Amniotic epithelial cell (primary cell): ENCODE measurements around the gene FCRL1.

ENCODE experiments used
- DNase-seq: peaks from one replicate; pipeline ENCODE4 v3.0.0-alpha.2; 2010; ENCODE audit warnings: low read depth

FCRL1 gene

DNA sequence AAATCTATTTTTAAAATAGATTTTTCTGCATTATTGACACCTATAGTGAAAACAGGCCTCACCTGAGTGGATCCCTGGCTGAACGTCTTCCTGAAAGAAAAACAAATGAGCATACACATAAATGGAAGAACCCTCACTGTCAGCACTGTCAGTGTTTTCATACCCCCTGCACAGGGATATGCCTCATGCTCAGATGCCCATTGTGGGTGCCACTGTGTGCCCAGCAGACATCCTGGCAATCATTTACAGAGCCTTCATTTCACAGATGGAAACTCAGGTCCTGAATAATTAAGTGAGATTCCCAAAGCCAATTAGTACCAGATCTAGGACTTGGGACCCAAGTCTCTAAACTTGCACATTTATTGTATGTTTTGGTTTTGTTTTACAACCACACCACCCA, 19.9 kb downstream of the FCRL1 start:
- DNase-seq, result no peak

DNA sequence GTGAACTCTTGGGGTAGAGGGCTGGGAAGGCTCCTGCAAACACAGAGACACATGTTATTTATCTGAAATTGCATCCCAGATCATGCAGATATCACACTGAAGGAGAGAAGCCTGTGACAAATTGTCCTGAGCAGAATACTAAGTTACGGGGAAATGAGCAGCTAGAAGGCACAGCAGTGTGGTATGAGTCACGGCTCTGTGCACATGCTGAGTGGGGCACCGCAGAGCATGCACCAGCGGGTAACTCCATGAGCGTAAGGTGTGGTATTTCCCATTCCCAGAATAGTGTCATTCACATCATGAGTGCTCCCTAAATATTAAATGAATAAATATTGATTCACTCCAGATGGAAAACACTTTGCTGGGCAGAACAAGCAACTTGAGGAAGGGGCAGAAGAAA, 21.7 kb downstream of the FCRL1 start:
- no peak for DNase-seq

DNA sequence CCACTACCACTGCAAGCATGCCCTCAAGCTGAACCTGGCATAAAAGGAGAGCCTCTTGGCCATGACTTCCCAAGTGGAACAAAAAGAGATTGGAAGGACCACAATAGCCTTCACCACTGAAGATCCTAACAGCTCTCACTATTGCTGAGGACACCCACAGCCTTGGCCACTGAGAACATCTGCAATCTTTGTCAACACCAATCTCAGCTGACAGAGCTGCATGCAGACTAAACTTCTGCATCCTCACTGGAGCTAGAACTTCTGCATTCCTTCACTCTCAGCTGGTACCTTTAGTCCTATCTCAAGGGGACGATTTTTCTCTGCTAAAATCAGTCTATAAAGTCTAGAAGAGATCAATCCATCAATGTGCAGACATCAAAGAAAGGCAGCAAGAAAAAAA, 34.7 kb downstream of the FCRL1 start:
- no peak for DNase-seq

DNA sequence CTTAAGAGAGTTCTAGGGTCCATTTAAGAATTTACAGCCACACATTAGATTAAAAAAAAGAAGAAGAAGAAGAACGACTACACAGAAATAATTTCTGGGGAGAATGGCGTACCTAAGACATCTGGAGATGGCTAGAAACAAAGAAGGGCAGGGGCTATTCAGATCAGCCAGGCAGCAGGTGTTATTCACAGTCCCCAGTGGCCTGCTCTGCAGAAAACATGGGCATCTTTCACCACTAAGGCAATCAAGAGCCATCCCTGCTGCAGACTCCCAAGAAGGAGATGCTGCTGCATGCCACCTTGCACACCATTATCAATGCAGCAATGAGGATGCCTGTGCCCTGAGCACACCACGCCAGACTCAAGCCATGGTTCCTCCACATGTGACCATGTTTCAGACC, 35.1 kb downstream of the FCRL1 start:
- no peak for DNase-seq

DNA sequence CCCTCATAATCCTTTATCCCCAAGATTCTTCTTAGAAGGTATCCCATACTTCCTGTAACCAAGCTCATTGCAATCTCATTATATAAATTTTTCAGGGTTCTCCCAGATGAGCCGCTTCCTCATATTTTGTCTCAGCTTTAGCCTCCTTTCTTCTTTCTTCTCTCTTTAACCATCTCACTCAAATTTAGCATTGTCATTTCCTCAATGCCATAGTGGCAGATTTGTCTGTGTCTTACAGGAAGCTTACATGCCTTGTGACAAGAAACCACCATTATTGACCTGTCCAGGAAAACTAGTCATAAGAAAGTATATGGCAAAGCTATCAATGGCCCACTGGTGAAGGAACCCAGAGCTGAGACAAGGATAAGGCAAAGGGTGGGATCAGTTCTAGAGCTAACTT, 37.0 kb downstream of the FCRL1 start:
- no peak for DNase-seq

DNA sequence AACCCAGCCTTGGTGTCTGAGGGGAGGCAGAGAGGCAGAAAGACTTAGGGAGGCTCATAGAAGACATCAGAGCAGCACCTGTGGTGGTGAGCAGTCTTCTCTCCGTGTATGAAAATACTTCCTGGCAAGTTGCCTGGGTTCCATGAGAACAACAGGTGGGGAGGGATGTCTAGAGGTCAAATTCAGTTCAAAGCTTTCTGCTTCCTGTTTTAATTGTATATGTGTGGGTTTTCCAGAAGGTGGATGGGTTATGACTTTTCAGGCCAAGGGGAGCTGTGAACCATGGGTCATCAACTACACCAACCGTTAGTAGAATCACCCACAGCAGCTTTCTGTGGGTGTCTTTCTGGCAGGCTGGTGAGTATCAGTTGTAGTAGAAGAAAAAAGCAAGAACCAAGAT, 38.9 kb downstream of the FCRL1 start:
- no peak for DNase-seq

DNA sequence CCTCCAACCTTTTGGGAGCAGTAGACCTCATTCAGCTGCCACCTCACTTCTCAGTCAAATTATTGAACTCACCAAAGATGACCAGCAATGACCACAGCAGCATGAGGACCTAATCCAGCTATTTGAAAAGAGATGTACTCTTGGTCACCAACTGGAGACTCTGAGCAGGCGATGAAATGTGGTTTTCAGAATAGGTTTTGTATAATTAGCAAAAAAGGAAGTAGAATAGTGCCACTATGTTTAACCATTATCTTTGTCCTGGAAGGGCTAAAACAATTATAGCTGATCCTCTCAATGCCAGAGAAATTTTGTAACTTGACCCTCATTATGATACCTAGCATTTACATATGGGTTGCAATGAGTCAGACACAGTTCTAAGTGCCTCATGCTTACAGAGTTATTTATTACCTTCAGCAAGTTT, 42.9 kb downstream of the FCRL1 start, which contains the start of gene FCRL2:
FCRL2 (minus strand) TSS at position 162 of the 421 bp plus-strand sequence; CDS start at position 103, 59 bp downstream.
- DNase-seq, result no peak

DNA sequence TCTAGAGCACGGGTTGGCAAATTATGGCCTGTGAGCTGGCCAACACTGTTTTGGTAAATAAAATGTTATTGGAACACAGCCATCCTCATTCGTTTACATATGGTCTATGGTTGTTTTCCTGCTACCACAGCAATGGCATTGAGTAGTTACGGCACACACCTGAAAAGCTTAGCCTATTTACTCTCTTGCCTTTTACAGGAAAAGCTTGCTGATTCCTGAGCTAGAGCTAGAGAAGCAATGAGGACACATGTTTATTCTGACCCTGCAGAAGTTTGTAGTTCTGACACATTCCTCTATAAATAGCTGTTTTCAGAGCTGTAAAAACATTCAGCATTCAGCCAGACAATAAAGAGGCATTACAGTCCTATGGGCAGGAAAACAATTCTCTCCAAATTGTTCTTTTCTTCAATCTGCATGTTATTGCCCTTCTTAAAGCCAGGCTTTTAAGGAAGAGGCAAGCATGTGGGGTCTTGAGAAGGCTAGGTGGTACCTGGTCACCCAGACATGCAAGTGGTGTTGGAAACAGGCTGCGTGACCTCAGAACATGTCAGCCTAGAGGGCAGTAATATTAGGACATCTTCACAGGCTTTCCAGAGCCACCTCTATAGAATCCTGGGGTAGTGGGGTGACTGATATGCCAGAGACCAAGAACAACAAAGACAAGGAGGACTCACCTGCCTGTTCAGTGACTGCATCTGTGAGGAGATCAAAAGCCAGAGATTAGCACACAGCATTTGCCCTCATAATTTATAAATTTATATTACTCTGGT, 44.6 kb downstream of the FCRL1 start:
- DNase-seq, result no peak

DNA sequence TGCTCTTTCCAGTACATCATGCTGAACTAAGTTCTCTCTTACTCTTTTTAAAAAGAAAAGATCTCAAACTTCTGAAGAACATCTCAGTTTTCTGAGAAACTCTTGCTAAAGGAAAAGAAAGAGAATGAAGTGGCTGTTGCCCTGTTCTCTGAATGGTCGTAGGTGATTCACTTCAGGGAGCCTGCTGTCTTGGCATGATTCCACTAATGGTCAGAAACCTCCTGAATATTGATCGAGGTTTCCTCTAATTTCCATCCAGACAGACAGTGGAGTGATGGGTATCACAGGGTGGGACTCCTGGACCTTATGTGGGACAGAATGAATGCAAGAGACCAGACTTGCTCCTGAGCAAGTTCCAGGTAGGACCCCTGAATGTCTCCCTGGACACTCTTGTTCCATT, 45.5 kb downstream of the FCRL1 start:
- DNase-seq, result no peak

DNA sequence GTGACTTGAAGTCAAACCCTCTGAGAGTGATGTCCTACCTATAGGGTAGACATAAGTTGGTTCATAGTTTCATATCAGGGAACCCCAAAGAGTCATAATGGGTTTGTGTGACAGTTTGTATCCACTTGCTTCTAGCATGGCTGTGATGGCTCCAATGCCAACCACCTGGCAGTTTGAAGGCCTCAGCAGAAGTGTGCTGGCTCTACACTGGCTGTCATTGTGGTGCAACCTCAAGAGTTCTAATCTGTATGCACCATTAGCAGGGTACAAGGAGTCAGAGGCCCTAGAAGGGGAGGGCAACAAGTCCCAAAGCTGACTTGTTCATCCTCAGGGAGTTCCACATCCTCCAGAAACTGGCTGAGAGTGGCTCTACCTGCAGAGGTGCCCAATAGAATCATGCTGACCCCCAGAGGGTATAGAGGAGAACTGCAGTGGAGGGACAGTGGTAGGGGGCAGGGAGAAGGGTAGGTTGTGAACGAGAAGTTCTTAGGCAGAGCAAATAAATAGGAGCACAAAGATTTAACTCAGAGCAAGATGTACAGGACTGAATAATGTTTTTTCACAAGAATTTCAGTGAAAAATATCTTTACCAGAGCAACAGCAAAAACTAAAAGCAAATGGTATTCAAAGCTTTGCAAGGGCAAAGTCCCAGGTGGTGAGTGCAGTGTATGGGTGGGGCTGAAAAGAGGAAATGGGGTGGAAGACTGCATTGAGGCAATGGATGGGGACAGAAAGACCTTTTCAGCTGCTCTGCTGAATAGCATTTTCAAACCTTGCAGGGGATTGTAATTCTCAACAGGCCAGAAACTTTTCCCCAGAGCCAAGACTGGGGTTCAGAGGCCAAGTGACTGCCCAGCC, 46.2 kb downstream of the FCRL1 start:
- no peak for DNase-seq

DNA sequence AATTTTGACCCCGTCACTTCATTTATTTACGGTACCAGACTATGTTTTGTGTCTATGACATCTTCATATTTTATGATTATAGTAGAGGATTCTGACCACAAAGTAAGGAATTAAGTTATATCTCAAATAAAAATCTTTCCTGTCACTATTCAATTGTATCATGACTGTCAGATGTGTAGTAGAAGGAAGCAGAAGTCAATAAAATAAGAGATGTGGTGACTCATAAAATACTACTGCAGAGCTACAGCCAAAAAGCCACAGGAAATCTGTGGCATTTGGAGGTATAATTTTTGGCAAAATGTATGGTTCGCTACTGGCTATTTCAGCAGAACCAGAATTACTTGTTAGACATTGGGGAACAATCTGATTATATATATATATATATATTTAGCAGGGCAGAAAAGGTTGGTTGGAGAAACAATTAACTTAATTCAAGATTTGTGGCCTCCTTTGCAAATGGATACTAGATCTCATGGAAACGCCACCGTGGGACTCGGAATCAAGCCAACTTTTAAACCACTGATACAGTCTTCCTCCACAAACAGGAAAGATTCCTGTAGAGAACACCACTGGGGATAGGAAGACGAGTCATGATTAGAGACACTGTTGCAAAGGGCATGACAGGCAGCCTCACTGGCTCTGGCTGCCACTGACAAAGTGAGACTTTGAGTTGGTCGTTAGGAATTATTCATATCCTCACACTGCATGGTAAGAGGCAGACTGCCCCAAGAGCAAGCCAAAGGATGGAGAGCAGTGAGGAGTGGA, 48.1 kb downstream of the FCRL1 start:
- no peak for DNase-seq

DNA sequence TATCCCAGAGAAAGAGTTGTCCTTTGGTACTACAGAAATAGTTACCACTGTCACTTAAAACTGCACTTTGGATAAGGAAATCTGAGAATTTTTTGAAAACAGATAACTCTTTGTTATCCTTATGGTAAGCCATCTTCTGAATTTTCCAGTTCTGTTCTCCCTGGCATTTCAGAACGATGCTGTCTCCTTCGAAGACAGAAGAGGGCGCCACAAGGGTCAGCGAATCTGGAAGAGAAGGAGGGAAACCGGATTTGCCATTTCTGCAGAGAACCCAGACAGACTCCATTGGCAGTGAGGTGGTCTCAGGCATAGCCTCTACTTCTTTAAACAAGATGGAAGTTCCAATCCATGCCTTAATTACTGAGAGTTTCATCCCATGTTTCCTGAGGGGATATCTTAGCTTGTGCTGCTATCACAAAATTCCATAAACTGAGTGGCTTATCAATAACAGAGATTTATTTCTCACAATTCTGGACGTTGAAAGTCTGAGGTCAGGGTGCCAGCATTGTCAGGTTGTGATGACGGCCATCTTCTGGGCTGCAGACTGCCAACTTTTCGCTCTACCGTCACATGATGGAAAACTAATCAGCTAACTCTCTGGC, 49.4 kb downstream of the FCRL1 start:
- no peak for DNase-seq

DNA sequence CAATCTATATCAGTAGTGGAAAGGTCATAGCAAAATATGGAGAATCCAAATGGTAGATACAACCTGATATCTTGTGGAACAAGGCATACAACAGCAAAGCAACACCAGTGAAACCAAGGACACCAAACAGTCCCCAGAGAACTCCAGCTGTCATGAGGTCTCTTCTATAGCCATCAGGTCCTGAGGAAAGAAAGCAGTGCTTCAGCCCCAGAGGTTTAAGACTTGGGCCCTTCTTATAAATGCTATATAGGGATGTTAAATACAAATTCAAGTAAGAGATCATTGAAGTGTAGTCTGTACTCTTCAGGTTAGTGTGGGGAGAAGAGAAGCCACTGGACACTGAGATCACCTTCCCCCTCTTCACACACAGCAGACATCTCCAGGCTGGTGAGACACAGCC, 53.1 kb downstream of the FCRL1 start:
- DNase-seq, result no peak

DNA sequence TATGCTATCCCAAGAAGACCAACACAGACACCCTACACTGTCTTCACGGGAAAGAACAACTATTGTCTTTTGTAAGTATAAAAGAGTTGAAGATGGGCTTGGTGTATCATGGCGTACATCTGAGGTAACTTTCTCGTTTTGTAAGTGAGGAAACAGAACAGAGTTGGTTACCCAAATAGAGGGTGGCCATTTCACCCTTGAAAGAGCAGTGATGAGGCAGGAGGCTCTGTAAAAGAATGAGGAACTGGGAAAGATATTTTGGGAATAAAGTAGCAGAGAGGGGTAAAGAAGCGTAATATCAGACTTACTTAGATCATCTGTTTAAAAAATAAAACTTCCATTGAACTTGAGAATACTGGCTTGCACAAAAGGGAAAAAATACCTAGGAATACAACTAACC, 61.9 kb downstream of the FCRL1 start:
- DNase-seq, result no peak

DNA sequence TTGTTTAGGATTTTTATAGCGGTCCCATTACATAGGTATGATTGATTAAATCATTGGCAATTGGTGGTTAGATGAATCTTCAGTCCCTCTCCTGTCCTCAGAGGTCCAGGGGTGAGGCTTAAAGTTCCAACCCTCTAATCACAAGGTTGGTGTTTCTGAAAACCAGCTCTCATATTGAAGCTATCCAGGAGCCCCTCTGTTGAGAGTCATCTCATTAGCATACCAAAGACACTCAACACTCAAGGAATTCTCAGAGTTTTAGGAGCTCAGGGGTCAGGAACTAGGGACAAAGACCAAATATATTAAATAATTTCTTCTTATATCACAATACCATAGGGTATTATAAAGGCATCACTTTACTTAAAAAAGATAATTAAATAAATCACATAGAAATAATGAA, 66.3 kb downstream of the FCRL1 start:
- DNase-seq, result no peak

DNA sequence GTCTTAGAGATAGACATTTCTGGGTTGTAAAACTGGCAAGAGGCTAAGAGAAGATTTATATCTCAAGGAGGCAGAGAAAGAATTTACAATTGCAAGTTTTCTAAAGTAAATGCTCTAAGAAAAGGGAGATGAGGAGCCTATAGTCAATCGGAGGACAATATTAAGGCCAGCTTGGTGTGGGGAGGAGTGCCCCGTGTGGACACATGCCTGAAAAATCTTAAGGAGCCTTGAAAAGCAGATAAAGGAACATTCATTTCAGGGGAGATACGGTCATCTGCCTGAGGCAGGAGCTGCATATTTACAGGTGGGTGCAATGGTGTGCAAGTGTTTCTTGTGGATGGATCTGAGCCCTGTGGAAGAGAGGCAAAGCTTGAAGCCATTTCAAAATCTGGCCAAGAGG, 68.6 kb downstream of the FCRL1 start:
- no peak for DNase-seq

DNA sequence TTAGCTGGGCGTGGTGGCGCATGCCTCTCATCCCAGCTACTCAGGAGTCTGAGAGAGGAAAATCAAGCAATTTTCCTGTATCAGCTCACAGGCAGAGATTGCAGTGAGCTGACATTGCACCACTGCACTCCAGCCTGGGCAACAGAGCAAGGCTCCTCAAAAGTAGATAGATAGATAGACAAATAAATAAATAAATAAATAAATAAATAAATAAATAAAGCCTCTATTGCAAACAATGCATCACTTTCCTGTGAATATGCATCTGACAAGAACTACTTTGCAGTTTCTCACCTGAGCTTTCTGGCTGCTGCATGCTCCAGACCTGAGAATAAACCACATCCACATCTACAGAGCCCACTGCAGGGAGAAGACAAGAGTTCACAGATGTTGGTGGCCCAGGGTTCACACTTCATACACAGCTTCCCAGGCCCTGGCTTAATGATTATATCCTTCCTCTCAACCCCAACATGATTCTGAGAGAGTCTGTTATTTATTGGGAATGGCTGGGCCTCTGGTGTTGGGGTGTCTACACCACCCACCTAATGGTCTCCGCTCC, 71.6 kb downstream of the FCRL1 start:
- no peak for DNase-seq
